ENCODE measurements around the gene CTSH.
"Not testable (repeated sequence)": the region's sequence is repeated elsewhere in the genome, so short reads cannot be mapped to it uniquely, and the experiment has no call there.

Gene CTSH

GRCh38 chr15:78921517-78921916, 23.3 kb downstream of the CTSH start:
- DNase-seq = no peak

- DNase-seq = no peak
Observed at GRCh38 chr15:78917888-78918287, 27.0 kb downstream of the CTSH start.

GRCh38 chr15:78916088-78916487, 28.8 kb downstream of the CTSH start:
- DNase-seq = no peak

- no peak for DNase-seq
Observed at GRCh38 chr15:78915341-78916087, 29.3 kb downstream of the CTSH start.

- DNase-seq = no peak
Observed at GRCh38 chr15:78914027-78914764, 30.6 kb downstream of the CTSH start.

- DNase-seq = no peak
Observed at GRCh38 chr15:78913012-78913411, 31.8 kb downstream of the CTSH start.

- DNase-seq = no peak
Observed at GRCh38 chr15:78912316-78912715, 32.5 kb downstream of the CTSH start.

GRCh38 chr15:78910271-78910670, 34.6 kb downstream of the CTSH start:
- no peak for DNase-seq

GRCh38 chr15:78909791-78910228, 35.0 kb downstream of the CTSH start:
- DNase-seq = no peak

- DNase-seq = no peak
Observed at GRCh38 chr15:78909160-78909695, 35.6 kb downstream of the CTSH start.

- no peak for DNase-seq
Observed at GRCh38 chr15:78907577-78907976, 37.3 kb downstream of the CTSH start.

- DNase-seq = no peak
Observed at GRCh38 chr15:78906316-78906620, 38.6 kb downstream of the CTSH start.

GRCh38 chr15:78904599-78905358, 40.1 kb downstream of the CTSH start:
- no peak for DNase-seq

- not testable (repeated sequence) for DNase-seq
Observed at GRCh38 chr15:78902281-78903032, 42.4 kb downstream of the CTSH start.

- not testable (repeated sequence) for DNase-seq
Observed at GRCh38 chr15:78900819-78901533, 43.9 kb downstream of the CTSH start.

- no peak for DNase-seq
Observed at GRCh38 chr15:78898540-78898939, 46.3 kb downstream of the CTSH start.

GRCh38 chr15:78895471-78895870, 49.4 kb downstream of the CTSH start:
- DNase-seq = no peak

- no peak for DNase-seq
Observed at GRCh38 chr15:78893538-78893937, 51.3 kb downstream of the CTSH start.

- DNase-seq = no peak
Observed at GRCh38 chr15:78889000-78889399, 55.8 kb downstream of the CTSH start.

- DNase-seq = no peak
Observed at GRCh38 chr15:78881681-78882080, 63.2 kb downstream of the CTSH start.

GRCh38 chr15:78880813-78881212, 64.0 kb downstream of the CTSH start:
- DNase-seq = no peak

GRCh38 chr15:78880242-78880533, 64.7 kb downstream of the CTSH start:
- DNase-seq = no peak
